ENCODE results near the gene NCCRP1.

GRCh38 chr19:39174558-39175544 is 21.9 kb upstream of the NCCRP1 start:
- TF ChIP-seq CTCF (conservative IDR thresholded peaks at IDR 0.05): no peak
- no peak for TF ChIP-seq EZH2 (IDR thresholded peaks at IDR 0.05; ENCODE audit: low read depth)

Data from PC-9 (cell line).